ENCODE results near the gene SGMS1.
"Not testable (repeated sequence)": the region's sequence is repeated elsewhere in the genome, so short reads cannot be mapped to it uniquely, and the experiment has no call there.

SGMS1 gene

GRCh38 chr10:50461123-50461522, 162.6 kb downstream of the SGMS1 start:
- TF ChIP-seq CTCF (IDR thresholded peaks at IDR 0.05; ENCODE audit: low read depth, low read length) = no peak

GRCh38 chr10:50456719-50457118, 167.0 kb downstream of the SGMS1 start:
- no peak for TF ChIP-seq CTCF (IDR thresholded peaks at IDR 0.05; ENCODE audit: low read depth, low read length)
- H3K4me3 ChIP-seq (ENCODE audit: low read depth, low read length) = no peak overlapping the region

More at GRCh38 chr10:50461123-50461522, 162.6 kb downstream of the SGMS1 start:
- H3K4me3 ChIP-seq (ENCODE audit: low read depth, low read length) = no peak overlapping the region

GRCh38 chr10:50453940-50454339, 169.8 kb downstream of the SGMS1 start:
- no peak overlapping the region for H3K4me3 ChIP-seq (ENCODE audit: low read depth, low read length)
- no peak for TF ChIP-seq CTCF (IDR thresholded peaks at IDR 0.05; ENCODE audit: low read depth, low read length)

GRCh38 chr10:50452603-50453002, 171.2 kb downstream of the SGMS1 start:
- no peak for TF ChIP-seq CTCF (IDR thresholded peaks at IDR 0.05; ENCODE audit: low read depth, low read length)

GRCh38 chr10:50447691-50448090, 176.1 kb downstream of the SGMS1 start:
- H3K4me3 ChIP-seq (ENCODE audit: low read depth, low read length) = no peak overlapping the region
- no peak for TF ChIP-seq CTCF (IDR thresholded peaks at IDR 0.05; ENCODE audit: low read depth, low read length)

More at GRCh38 chr10:50452603-50453002, 171.2 kb downstream of the SGMS1 start:
- H3K4me3 ChIP-seq (ENCODE audit: low read depth, low read length) = no peak overlapping the region

GRCh38 chr10:50445777-50446176, 178.0 kb downstream of the SGMS1 start:
- H3K4me3 ChIP-seq (ENCODE audit: low read depth, low read length) = not testable (repeated sequence)

GRCh38 chr10:50440489-50440888, 183.3 kb downstream of the SGMS1 start:
- H3K4me3 ChIP-seq (ENCODE audit: low read depth, low read length) = no peak overlapping the region
- TF ChIP-seq CTCF (IDR thresholded peaks at IDR 0.05; ENCODE audit: low read depth, low read length) = no peak

GRCh38 chr10:50439806-50440205, 183.9 kb downstream of the SGMS1 start:
- no peak overlapping the region for H3K4me3 ChIP-seq (ENCODE audit: low read depth, low read length)
- no peak for TF ChIP-seq CTCF (IDR thresholded peaks at IDR 0.05; ENCODE audit: low read depth, low read length)
